ENCODE measurements around the gene BPIFB4.

Gene BPIFB4

GRCh38 chr20:33054381-33054780 lies 25.1 kb upstream of the BPIFB4 start:
- Histone ChIP-seq H3K27me3 (ENCODE audit: insufficient read depth, low read depth) (no peaks in the 10 kb centered on the region), H3K27ac (no peak overlapping the region), H3K4me1 (ENCODE audit: low read depth, poor library complexity, severe bottlenecking) (no peaks in the 10 kb centered on the region), H3K4me3 (IDR thresholded peaks at IDR 0.05; ENCODE audit: insufficient read depth, low read depth, low read length) (no peak overlapping the region), H3K9ac (no peak overlapping the region), H3K36me3 (ENCODE audit: insufficient read depth) (no peaks in the 10 kb centered on the region), H2AFZ (ENCODE audit: low read depth) (no peak overlapping the region), H4K20me1 (ENCODE audit: insufficient read depth) (no peaks in the 10 kb centered on the region), H3K79me2 (ENCODE audit: insufficient read depth, low read depth) (no peaks in the 10 kb centered on the region), H3K4me2 (no peak overlapping the region)
- TF ChIP-seq CTCF (conservative IDR thresholded peaks at IDR 0.05; ENCODE audit: low read depth, low read length) = no peak

- Histone ChIP-seq H2AFZ (ENCODE audit: low read depth) (no peak overlapping the region), H3K27me3 (ENCODE audit: insufficient read depth, low read depth) (no peaks in the 10 kb centered on the region), H3K79me2 (ENCODE audit: insufficient read depth, low read depth) (no peaks in the 10 kb centered on the region), H3K4me3 (IDR thresholded peaks at IDR 0.05; ENCODE audit: insufficient read depth, low read depth, low read length) (no peak overlapping the region), H3K9ac (no peak overlapping the region), H3K4me2 (no peak overlapping the region), H4K20me1 (ENCODE audit: insufficient read depth) (no peaks in the 10 kb centered on the region), H3K27ac (no peak overlapping the region), H3K4me1 (ENCODE audit: low read depth, poor library complexity, severe bottlenecking) (no peaks in the 10 kb centered on the region), H3K36me3 (ENCODE audit: insufficient read depth) (no peaks in the 10 kb centered on the region)
- no peak for TF ChIP-seq CTCF (conservative IDR thresholded peaks at IDR 0.05; ENCODE audit: low read depth, low read length)
Observed at GRCh38 chr20:33054791-33055190, 24.7 kb upstream of the BPIFB4 start.

GRCh38 chr20:33059136-33059535 lies 20.3 kb upstream of the BPIFB4 start:
- Histone ChIP-seq H3K27ac (no peak overlapping the region), H3K4me3 (IDR thresholded peaks at IDR 0.05; ENCODE audit: insufficient read depth, low read depth, low read length) (no peak overlapping the region), H3K79me2 (ENCODE audit: insufficient read depth, low read depth) (no peaks in the 10 kb centered on the region), H4K20me1 (ENCODE audit: insufficient read depth) (no peaks in the 10 kb centered on the region), H3K27me3 (ENCODE audit: insufficient read depth, low read depth) (no peaks in the 10 kb centered on the region), H3K4me2 (no peak overlapping the region), H3K4me1 (ENCODE audit: low read depth, poor library complexity, severe bottlenecking) (no peaks in the 10 kb centered on the region), H2AFZ (ENCODE audit: low read depth) (no peak overlapping the region), H3K9ac (no peak overlapping the region), H3K36me3 (ENCODE audit: insufficient read depth) (no peaks in the 10 kb centered on the region)
- TF ChIP-seq CTCF (conservative IDR thresholded peaks at IDR 0.05; ENCODE audit: low read depth, low read length) = no peak

GRCh38 chr20:33059741-33060390 lies 19.6 kb upstream of the BPIFB4 start:
- Histone ChIP-seq H3K27ac (no peak overlapping the region), H3K79me2 (ENCODE audit: insufficient read depth, low read depth) (no peaks in the 10 kb centered on the region), H3K27me3 (ENCODE audit: insufficient read depth, low read depth) (no peaks in the 10 kb centered on the region), H3K9ac (no peak overlapping the region), H4K20me1 (ENCODE audit: insufficient read depth) (no peaks in the 10 kb centered on the region), H3K4me2 (no peak overlapping the region), H3K4me1 (ENCODE audit: low read depth, poor library complexity, severe bottlenecking) (no peaks in the 10 kb centered on the region), H2AFZ (ENCODE audit: low read depth) (no peak overlapping the region), H3K4me3 (IDR thresholded peaks at IDR 0.05; ENCODE audit: insufficient read depth, low read depth, low read length) (no peak overlapping the region), H3K36me3 (ENCODE audit: insufficient read depth) (no peaks in the 10 kb centered on the region)
- no peak for TF ChIP-seq CTCF (conservative IDR thresholded peaks at IDR 0.05; ENCODE audit: low read depth, low read length)
